Prostate gland (tissue), 2 donors: Measurements from ENCODE around the gene IDH3G. TPM values are rescaled to one million over a fixed set of nuclear protein-coding genes. Genes with fewer than 3 reads are reported as not detected.

Experiments
- DNase-seq: peaks from one replicate; pipeline ENCODE4 v3.0.0-alpha.2; 2019; ENCODE audit warnings: low spot score
- H3K27ac ChIP-seq, 2 donors: fragments of 200-600 bp; sonication (generic); 2 replicates each; pipeline ENCODE4 v1.5.1; 2017 to 2019
- H3K27me3 ChIP-seq: fragments of 200-600 bp; sonication (generic); replicated peaks from 2 replicates; pipeline ENCODE4 v1.5.1; 2019; ENCODE audit not compliant: insufficient read depth
- H3K36me3 ChIP-seq, 2 donors: fragments of 200-600 bp; sonication (generic); 1 replicate in 1 of 2; 2 replicates in 1 of 2; pipeline versions ENCODE4 v1.5.1 to v1.8.1; 2017 to 2019
- H3K4me1 ChIP-seq: fragments of 200-600 bp; sonication (generic); replicated peaks from 2 replicates; pipeline ENCODE4 v1.5.1; 2019
- H3K4me3 ChIP-seq, 2 donors: fragments of 200-600 bp; sonication (generic); 2 replicates each; pipeline ENCODE4 v1.5.1; 2017 to 2019
- H3K9me3 ChIP-seq: fragments of 200-600 bp; sonication (generic); 2 replicates; pipeline ENCODE4 v1.5.1; 2017
- POLR2A ChIP-seq: fragments of 450-650 bp; IDR thresholded peaks from one replicate; pipeline ENCODE4 v1.6.1; 2016; ENCODE audit warnings: antibody characterized with exemption, mild to moderate bottlenecking
- POLR2AphosphoS5 ChIP-seq: sonication (generic); formaldehyde crosslinking; IDR thresholded peaks from one replicate; pipeline ENCODE4 v1.6.1; 2017; ENCODE audit warnings: antibody characterized with exemption
- WGBS: methylation state at CpG from one replicate; pipeline ENCODE4 v1.1.5; 2018; 5-methylcytosine and 5-hydroxymethylcytosine counted together
- intact Hi-C: fragments of 100-400 bp; cut with DNase I; formaldehyde crosslinking; loops from one replicate; pipeline ENCODE4 v1.14.2; 2022
- total RNA-seq, 2 donors: library from RNA; depleted of rRNA; stranded (reverse); fragments of >200 nt; gene quantifications; one replicate each; pipeline ENCODE4 v1.1.0, GENCODE V29; 2016
- TF ChIP-seq, protein P1 (sequence below), 4 experiments: fragments of 200-600 bp in 2 of 4; fragments of 450-650 bp in 2 of 4; sonication (generic) in 2 of 4; IDR thresholded peaks; 1 replicate in 3 of 4; 2 replicates in 1 of 4; pipeline ENCODE4 v1.5.1; 2016 to 2019; ENCODE audit warnings: antibody characterized with exemption in 4 of 4, mild to moderate bottlenecking in 2 of 4, moderate library complexity in 2 of 4

The IDH3G gene
- total RNA-seq, 2 donors from 2014 or later: 106 to 122 TPM

DNA sequence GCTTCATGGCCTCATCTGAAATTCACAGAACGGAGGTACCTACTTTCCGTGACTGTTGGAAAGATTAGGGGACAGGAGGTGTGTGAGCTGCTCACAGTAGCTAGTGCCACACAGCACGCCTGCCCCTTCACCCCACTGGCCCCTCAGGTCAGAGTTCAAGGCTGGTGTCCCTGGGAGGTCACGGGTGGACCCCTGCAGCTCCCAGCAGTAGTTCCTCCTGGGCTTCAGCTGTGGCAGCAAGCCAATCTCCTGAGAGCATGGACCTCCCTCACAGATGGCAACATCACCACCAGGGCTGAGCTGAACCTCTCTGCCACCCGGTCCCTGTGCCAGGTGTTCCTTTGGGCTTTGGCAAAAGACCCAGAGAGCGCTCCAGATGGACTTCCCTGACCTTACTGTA lies 1.8 kb downstream of the IDH3G start:
- Histone ChIP-seq H3K36me3 (no peaks in the 10 kb centered on the region), H3K9me3 (no peaks in the 10 kb centered on the region), H3K27me3 (no peaks in the 10 kb centered on the region), H3K4me1 (no peaks in the 10 kb centered on the region), H3K27ac (no peak overlapping the region), H3K4me3 (no peak overlapping the region)
- intact Hi-C loops: no loop called here
- DNase-seq: no peak
- TF ChIP-seq POLR2AphosphoS5 (no peak), POLR2A (no peak)
- TF ChIP-seq, protein P1, sequence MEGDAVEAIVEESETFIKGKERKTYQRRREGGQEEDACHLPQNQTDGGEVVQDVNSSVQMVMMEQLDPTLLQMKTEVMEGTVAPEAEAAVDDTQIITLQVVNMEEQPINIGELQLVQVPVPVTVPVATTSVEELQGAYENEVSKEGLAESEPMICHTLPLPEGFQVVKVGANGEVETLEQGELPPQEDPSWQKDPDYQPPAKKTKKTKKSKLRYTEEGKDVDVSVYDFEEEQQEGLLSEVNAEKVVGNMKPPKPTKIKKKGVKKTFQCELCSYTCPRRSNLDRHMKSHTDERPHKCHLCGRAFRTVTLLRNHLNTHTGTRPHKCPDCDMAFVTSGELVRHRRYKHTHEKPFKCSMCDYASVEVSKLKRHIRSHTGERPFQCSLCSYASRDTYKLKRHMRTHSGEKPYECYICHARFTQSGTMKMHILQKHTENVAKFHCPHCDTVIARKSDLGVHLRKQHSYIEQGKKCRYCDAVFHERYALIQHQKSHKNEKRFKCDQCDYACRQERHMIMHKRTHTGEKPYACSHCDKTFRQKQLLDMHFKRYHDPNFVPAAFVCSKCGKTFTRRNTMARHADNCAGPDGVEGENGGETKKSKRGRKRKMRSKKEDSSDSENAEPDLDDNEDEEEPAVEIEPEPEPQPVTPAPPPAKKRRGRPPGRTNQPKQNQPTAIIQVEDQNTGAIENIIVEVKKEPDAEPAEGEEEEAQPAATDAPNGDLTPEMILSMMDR (IDR thresholded peaks at IDR 0.05): no peak
- WGBS: 85% methylated on average over 6 of the region's 6 CpGs

DNA sequence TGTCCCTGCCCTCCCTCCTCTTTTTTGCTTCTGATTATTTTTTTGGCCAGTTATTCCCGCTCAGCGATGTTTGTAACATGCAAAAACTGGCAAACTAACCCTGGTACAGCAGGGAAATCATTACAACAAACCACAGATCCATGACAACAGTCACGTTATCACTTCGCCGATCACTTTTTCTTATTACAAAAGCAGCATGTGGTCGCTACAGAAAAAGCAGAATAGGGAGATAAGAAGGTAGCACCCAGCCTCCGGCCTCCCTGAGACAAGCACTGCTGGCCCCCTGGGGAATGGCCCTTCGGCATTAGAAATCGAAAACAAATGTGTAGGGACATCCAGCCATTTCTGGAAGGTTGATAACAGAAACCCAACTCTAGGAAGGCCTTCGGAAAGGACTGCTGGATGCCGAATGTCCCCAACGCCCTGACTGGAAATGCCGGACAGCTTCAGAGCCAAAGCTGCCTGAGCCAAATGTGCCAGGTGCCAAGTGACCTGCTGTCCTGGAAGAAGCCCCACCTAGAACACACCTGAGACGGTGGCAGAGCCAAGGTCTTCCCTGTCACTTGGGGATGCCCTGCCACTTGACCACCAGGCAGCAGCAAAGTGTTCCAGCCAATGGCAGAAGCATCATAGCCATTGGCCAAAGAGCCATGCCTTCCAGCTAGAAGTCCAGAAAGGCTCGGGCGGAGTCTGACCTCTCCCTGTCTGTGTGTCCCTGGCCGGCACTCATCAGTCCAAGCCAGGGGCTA lies 2.9 kb downstream of the IDH3G start:
- no peak for DNase-seq
- TF ChIP-seq POLR2A (no peak), POLR2AphosphoS5 (no peak)
- TF ChIP-seq, protein P1 (IDR thresholded peaks at IDR 0.05): no peak
- H3K27me3 ChIP-seq: no peaks in the 10 kb centered on the region
- no peaks in the 10 kb centered on the region for H3K9me3 ChIP-seq
- H3K27ac ChIP-seq: no peak overlapping the region
- intact Hi-C loops: no loop called here
- 78% methylated on average over 16 of the region's 17 CpGs for WGBS
- H3K4me1 ChIP-seq: no peaks in the 10 kb centered on the region
- H3K4me3 ChIP-seq: no peak overlapping the region
- H3K36me3 ChIP-seq: no peaks in the 10 kb centered on the region

DNA sequence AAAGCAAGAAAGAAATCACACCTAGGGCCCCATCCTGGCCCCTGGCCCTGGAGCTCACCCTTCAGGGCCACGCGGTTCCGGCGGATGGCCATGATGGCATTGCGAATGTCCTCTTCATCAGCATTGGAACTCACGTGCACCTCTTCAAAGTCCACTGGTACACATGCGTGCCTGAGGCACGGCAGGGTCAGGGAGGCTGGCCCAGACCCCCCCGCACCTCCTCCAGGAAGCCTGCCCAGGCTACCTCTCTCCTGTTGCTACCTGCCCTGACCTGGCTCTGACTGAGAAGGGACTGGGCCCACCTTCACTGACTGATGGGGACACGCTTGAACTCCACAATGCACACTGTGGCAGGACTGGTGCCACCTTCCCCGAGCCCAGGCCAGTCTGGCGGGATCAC lies 4.5 kb downstream of the IDH3G start:
- Histone ChIP-seq H3K36me3 (no peaks in the 10 kb centered on the region), H3K4me1 (no peaks in the 10 kb centered on the region), H3K27me3 (no peaks in the 10 kb centered on the region), H3K27ac (no peak overlapping the region), H3K9me3 (no peaks in the 10 kb centered on the region), H3K4me3 (no peak overlapping the region)
- WGBS: 92% methylated on average over 9 of the region's 12 CpGs
- TF ChIP-seq, protein P1 (IDR thresholded peaks at IDR 0.05): no peak
- TF ChIP-seq POLR2AphosphoS5 (no peak), POLR2A (no peak)
- DNase-seq: no peak
- intact Hi-C loops: no loop called here

DNA sequence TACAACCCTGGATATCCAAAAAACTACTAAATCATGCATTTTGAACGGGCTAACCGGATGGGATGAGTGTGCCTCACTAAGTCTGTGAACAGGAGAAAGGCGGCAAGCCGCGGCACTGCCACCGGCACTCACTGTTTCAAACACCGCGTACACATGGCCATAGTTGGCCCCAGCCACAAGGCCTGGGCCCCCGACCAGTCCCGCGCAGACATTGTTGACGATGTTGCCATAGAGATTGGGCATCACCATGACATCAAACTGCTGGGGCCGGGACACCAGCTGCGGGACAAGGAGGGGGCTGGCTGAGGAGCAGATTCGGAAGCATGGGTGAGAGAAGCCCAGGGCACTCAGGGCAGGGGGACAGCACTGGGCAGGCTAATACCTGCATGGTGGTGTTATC lies 7.5 kb downstream of the IDH3G start:
- Histone ChIP-seq H3K27ac (no peak overlapping the region), H3K9me3 (no peaks in the 10 kb centered on the region), H3K4me1 (no peaks in the 10 kb centered on the region), H3K36me3 (no peaks in the 10 kb centered on the region), H3K4me3 (no peak overlapping the region), H3K27me3 (no peaks in the 10 kb centered on the region)
- TF ChIP-seq POLR2AphosphoS5: no peak
- no peak for DNase-seq
- intact Hi-C loops: no loop called here
- WGBS: 80% methylated on average over 12 of the region's 15 CpGs

DNA sequence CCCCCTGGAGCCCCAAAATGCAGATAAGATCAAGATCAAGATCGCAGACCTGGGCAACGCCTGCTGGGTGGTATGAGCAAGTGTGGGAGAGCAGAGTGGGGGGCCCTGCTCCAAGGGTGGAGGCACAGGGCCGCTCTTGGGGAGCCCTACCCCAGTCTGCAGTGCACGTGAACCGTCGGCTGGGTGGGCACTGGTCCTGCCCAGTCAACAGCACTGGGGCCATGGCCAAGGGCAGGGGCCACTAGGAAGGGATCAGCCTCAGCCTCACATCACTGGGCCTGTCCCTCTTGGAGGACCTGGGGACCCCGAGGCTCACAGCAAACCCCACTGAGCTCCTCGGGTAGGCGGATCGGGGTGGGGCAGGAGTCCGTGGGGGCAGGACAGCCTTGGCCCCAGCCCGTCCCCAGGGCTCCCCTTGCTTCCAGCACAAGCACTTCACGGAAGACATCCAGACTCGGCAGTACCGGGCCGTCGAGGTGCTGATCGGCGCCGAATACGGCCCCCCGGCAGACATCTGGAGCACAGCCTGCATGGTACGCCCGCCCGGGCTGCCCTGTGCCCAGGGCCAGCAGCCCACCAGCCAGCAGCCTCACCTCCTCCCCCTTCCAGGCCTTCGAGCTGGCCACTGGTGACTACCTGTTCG lies 9.7 kb downstream of the IDH3G start:
- Histone ChIP-seq H3K9me3 (no peaks in the 10 kb centered on the region), H3K4me1 (no peaks in the 10 kb centered on the region), H3K27ac (no peak overlapping the region), H3K36me3 (no peaks in the 10 kb centered on the region), H3K27me3 (no peaks in the 10 kb centered on the region), H3K4me3 (no peak overlapping the region)
- intact Hi-C loops: no loop called here
- DNase-seq: no peak
- WGBS: 89% methylated on average over 24 of the region's 27 CpGs
- TF ChIP-seq, protein P1 (IDR thresholded peaks at IDR 0.05): no peak
- TF ChIP-seq POLR2AphosphoS5: no peak
- TF ChIP-seq POLR2A: no peak
